Nephron (organoid): ENCODE data around the gene CFAP44.

Experiments
- H3K27ac Mint-ChIP-seq, 3 experiments: 2 replicates each; pipeline ENCODE4 v1.8.0; 2020; ENCODE audit warnings: mixed read lengths in 3 of 3, mild to moderate bottlenecking in 2 of 3, moderate library complexity in 1 of 3
- H3K27me3 Mint-ChIP-seq: 2 replicates; pipeline ENCODE4 v1.8.0; 2021; ENCODE audit warnings: low read depth, mild to moderate bottlenecking, moderate library complexity, mixed read lengths
- H3K36me3 Mint-ChIP-seq: 2 replicates; pipeline ENCODE4 v1.8.0; 2020; ENCODE audit warnings: low read depth, mixed read lengths
- H3K4me1 Mint-ChIP-seq: 2 replicates; pipeline ENCODE4 v1.8.0; 2020; ENCODE audit warnings: mixed read lengths
- H3K4me3 Mint-ChIP-seq, 3 experiments: 2 replicates each; pipeline ENCODE4 v1.8.0; 2020; ENCODE audit warnings: mild to moderate bottlenecking in 3 of 3, mixed read lengths in 3 of 3, moderate library complexity in 2 of 3
- H3K9me3 Mint-ChIP-seq: 2 replicates; pipeline ENCODE4 v1.8.0; 2020; ENCODE audit warnings: mixed read lengths
- CTCF ChIP-seq, 3 experiments: fragments of 200-600 bp; sonication (generic); IDR thresholded peaks; one replicate each; pipeline ENCODE4 v1.5.0; 2021; ENCODE audit warnings: antibody characterized with exemption in 3 of 3; ENCODE audit not compliant: unreplicated experiment in 3 of 3

CFAP44 gene

GRCh38 chr3:113454630-113455029 is 13.3 kb upstream of the CFAP44 start:
- peaks cover 63% of the 10 kb centered on the region for H3K36me3 Mint-ChIP-seq
- no peak for TF ChIP-seq CTCF (IDR thresholded peaks at IDR 0.05; ENCODE audit: unreplicated experiment in 3 of 3)
- H3K9me3 Mint-ChIP-seq, result peaks cover 3% of the 10 kb centered on the region
- H3K4me3 Mint-ChIP-seq, result no peak overlapping the region
- H3K27me3 Mint-ChIP-seq, result no peaks in the 10 kb centered on the region
- no peaks in the 10 kb centered on the region for H3K4me1 Mint-ChIP-seq
- H3K27ac Mint-ChIP-seq, result no peak overlapping the region

- H3K36me3 Mint-ChIP-seq, result peaks cover 59% of the 10 kb centered on the region
- H3K9me3 Mint-ChIP-seq, result peaks cover 1% of the 10 kb centered on the region
Measured at GRCh38 chr3:113454057-113454456, 12.8 kb upstream of the CFAP44 start.

GRCh38 chr3:113450911-113451310 is 9.6 kb upstream of the CFAP44 start:
- no peak for TF ChIP-seq CTCF (IDR thresholded peaks at IDR 0.05; ENCODE audit: unreplicated experiment in 3 of 3)
- no peaks in the 10 kb centered on the region for H3K4me1 Mint-ChIP-seq
- no peak overlapping the region for H3K4me3 Mint-ChIP-seq
- H3K36me3 Mint-ChIP-seq, result peaks cover 50% of the 10 kb centered on the region
- no peaks in the 10 kb centered on the region for H3K27me3 Mint-ChIP-seq
- no peaks in the 10 kb centered on the region for H3K9me3 Mint-ChIP-seq
- H3K27ac Mint-ChIP-seq, result no peak overlapping the region

More at GRCh38 chr3:113454057-113454456, 12.8 kb upstream of the CFAP44 start:
- no peak for TF ChIP-seq CTCF (IDR thresholded peaks at IDR 0.05; ENCODE audit: unreplicated experiment in 3 of 3)
- Mint-ChIP-seq H3K27ac (no peak overlapping the region), H3K4me3 (no peak overlapping the region), H3K4me1 (no peaks in the 10 kb centered on the region), H3K27me3 (no peaks in the 10 kb centered on the region)

- Mint-ChIP-seq H3K36me3 (peaks cover 8% of the 10 kb centered on the region), H3K4me1 (no peaks in the 10 kb centered on the region), H3K9me3 (no peaks in the 10 kb centered on the region), H3K27ac (no peak overlapping the region), H3K4me3 (no peak overlapping the region), H3K27me3 (no peaks in the 10 kb centered on the region)
- TF ChIP-seq CTCF (IDR thresholded peaks at IDR 0.05; ENCODE audit: unreplicated experiment in 3 of 3), result no peak
Measured at GRCh38 chr3:113439606-113440005, 1.7 kb downstream of the CFAP44 start.

GRCh38 chr3:113438224-113438623 is 3.1 kb downstream of the CFAP44 start:
- Mint-ChIP-seq H3K27me3 (no peaks in the 10 kb centered on the region), H3K4me1 (no peaks in the 10 kb centered on the region), H3K27ac (no peak overlapping the region), H3K4me3 (no peak overlapping the region), H3K9me3 (no peaks in the 10 kb centered on the region), H3K36me3 (peaks cover 9% of the 10 kb centered on the region)
- no peak for TF ChIP-seq CTCF (IDR thresholded peaks at IDR 0.05; ENCODE audit: unreplicated experiment in 3 of 3)

GRCh38 chr3:113437411-113437810 is 3.9 kb downstream of the CFAP44 start:
- Mint-ChIP-seq H3K4me3 (no peak overlapping the region), H3K27me3 (no peaks in the 10 kb centered on the region), H3K9me3 (no peaks in the 10 kb centered on the region), H3K27ac (no peak overlapping the region), H3K4me1 (no peaks in the 10 kb centered on the region), H3K36me3 (peaks cover 14% of the 10 kb centered on the region)
- TF ChIP-seq CTCF (IDR thresholded peaks at IDR 0.05; ENCODE audit: unreplicated experiment in 3 of 3), result no peak
